ENCODE data around the gene WDR37.

The WDR37 gene

GRCh38 chr10:1074052-1074747 is 18.0 kb downstream of the WDR37 start:
- no peak for DNase-seq (ENCODE audit: low read depth in 2 of 2)

- DNase-seq (ENCODE audit: low read depth in 2 of 2), result no peak
These were observed 18.6 kb downstream of the WDR37 start for GRCh38 chr10:1074748-1075308.

GRCh38 chr10:1078668-1079067 is 22.5 kb downstream of the WDR37 start:
- DNase-seq (ENCODE audit: low read depth in 2 of 2), result no peak

DNA sequence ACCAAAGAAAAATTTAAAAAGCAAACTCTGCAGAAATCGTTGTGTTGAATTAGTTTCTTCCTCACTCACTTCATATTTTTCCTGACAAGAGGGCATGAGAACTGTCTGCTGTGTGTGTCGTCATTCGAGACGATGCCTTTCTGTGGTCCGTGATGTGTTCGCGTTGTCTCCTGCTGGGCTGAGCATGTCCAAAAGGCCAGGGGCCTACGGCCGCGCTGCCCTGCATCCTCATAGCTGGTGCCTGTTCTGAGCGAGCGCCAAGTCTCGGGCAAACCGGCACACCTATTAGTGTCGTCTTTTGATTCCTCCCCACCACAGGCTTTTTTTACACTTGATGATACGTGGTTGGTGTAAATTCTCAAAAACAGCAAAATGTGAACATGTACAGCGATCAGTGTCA is 27.4 kb downstream of the WDR37 start:
- DNase-seq (ENCODE audit: low read depth in 2 of 2), result no peak

DNA sequence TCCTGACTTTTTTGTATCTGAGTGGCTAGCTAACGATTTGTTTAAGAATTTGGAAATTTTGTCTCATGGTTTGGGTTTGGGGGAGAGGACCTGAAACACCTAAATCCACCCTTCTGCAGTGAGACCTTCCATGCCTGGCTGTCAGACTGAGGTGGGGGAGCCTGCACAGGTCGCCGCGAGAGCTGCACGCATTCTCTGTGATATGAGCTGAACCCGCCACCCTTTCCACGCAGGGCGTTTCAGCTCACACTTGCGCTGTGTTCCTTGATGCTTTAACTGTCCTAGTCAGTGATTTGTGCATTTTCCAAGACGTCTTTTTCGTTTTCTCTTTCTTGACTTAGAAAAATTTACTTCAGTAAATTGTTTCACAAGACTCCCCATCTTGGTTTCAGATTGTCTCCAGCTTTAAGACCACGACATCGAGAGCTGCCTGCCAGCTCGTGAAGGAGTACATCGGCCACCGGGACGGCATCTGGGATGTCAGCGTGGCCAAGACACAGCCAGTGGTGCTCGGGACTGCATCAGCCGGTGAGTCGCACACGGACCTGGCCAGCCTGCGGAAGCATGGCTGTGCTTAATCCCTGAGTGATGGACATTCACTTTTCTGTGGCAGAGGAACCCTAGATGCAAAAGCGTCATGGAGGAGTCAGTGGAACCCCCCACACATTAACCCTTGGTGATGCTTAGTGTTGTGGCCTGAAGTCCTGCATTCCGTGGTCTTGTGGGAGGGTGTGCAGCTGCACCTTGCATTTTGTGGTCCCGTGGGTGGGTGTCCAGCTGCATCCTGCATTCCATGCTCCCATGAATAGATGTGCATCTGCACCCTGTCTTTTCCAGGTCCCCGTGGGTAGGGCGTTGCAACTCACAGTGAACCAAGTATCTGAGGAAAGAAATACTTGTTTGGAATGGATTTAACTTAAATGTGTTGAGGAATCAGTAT is 28.1 kb downstream of the WDR37 start:
- DNase-seq (ENCODE audit: low read depth in 2 of 2), result no peak

DNA sequence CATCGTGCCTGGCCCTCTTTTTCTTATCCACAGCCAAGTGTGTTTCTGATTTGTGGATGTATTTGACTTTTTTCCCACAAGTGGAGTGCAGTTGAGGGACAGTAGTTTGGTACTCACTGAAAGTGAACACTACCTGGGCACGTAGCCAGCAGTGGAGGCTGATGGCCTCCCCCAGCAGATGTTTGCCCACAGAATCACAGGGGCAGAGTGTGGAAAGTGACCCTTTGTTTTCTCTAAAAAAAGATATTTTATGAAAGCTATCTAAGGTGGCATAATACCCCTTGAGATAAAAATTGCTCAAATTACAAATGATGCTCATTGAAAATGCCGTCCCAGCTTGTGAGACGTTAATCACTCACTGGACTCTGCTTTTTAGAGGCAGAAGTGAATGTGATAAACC is 29.1 kb downstream of the WDR37 start:
- DNase-seq (ENCODE audit: low read depth in 2 of 2), result no peak

DNA sequence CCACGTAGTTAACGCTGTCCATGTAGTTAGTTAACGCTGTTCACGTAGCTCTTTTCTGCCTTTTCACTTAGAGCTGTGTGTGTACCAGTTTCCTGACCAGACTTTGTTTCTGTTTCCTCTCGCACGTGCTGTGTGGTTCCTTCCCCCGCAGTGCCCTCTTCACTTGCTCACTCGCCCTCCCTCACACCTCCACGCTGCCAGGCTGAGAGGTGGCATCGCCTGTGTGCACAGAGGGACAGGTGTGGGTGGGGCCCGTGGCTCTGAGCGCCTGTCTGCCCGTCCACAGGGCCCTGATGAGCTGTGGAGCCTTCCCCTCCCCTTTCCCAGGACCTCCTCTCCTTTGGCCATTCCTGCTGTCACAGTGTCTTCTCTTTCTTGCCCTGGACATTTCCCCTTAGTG is 30.6 kb downstream of the WDR37 start:
- DNase-seq (ENCODE audit: low read depth in 2 of 2), result no peak

- no peak for DNase-seq (ENCODE audit: low read depth in 2 of 2)
These were observed 33.0 kb downstream of the WDR37 start for GRCh38 chr10:1089017-1089689.

- DNase-seq (ENCODE audit: low read depth in 2 of 2), result no peak
These were observed 34.5 kb downstream of the WDR37 start for GRCh38 chr10:1090696-1091095.

DNA sequence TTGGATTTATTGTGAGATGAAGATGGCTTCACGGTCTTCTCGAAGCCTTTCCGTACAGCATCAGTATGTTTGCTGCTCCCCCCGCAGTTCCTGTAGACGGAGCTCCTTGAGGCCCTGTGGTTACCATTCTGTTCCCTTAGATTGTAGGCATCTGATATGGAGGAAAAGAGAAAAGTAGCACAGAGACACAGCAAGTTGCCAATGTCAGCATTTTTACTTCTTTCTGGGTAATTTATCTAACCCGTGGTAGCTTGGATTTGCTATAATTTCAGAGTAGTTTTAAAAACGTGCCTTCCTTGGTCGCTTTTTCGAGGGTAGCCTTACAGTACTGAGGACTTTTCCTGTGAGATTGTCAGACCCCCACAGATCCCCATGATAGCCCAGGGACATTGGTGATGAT is 37.5 kb downstream of the WDR37 start:
- no peak for DNase-seq (ENCODE audit: low read depth in 2 of 2)

GRCh38 chr10:1094112-1095057 is 38.2 kb downstream of the WDR37 start:
- peak; percentile 34 to 57 for DNase-seq (ENCODE audit: low read depth in 2 of 2)

- no peak for DNase-seq (ENCODE audit: low read depth in 2 of 2)
These were observed 39.3 kb downstream of the WDR37 start for GRCh38 chr10:1095498-1095897.

- DNase-seq (ENCODE audit: low read depth in 2 of 2), result no peak
These were observed 40.2 kb downstream of the WDR37 start for GRCh38 chr10:1096287-1096889.

GRCh38 chr10:1097436-1097835 is 41.3 kb downstream of the WDR37 start:
- DNase-seq (ENCODE audit: low read depth in 2 of 2), result no peak

DNA sequence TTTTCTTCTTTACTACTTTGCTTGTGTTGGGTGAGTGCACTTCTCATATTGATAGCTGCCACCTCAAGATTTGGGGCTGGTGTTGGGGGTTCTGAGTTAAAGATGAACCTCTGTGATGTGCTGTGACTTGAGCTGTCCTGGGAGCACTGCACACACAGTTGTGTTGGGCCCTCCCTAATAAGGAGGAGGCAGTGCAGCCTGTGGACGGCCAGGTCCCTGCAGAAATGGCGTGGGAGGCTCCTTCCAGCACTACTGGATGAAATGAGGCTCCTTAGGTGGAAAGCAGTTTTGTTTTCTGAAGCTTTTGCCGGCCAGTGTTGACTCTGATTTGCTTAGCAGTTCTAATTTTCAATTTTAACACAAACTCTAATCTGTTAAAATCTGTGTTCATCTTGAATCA is 44.0 kb downstream of the WDR37 start:
- no peak for DNase-seq (ENCODE audit: low read depth in 2 of 2)

- DNase-seq (ENCODE audit: low read depth in 2 of 2), result no peak
These were observed 44.6 kb downstream of the WDR37 start for GRCh38 chr10:1100691-1101368.

DNA sequence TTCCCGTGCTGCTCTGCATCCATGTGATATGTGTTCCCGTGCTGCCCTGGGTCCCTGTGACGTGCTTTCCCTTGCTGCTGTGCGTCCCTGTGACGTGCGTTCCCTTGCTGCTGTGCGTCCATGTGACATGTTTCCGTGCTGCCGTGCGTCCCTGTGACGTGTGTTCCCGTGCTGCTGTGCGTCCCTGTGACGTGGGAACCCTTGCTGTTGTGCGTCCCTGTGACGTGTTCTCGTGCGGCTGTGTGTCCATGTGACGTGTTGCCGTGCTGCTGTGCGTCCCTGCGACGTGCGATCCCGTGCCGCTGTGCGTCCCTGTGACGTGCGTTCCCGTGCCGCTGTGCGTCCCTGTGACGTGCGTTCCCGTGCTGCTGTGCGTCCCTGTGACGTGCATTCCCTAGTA is 45.8 kb downstream of the WDR37 start:
- DNase-seq (ENCODE audit: low read depth in 2 of 2), result no peak

DNA sequence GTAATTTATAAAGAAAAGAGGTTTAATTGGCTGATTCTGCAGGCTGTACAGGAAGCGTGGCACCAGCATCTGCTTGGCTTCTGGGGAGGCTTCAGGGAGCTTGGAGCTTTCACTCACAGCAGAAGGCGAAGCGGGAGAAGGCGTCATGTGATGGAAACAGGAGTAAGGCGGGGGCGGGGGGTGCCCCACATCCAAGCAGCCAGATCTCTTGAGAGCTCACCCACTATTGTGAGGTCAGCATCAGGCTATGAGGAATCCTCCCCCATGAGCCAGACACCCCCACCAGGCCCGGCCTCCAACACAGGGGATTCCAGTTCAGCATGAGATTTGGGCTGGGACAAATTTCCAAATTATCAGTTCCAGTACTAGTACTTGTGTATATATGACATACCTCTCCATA is 46.2 kb downstream of the WDR37 start:
- DNase-seq (ENCODE audit: low read depth in 2 of 2), result peak; percentile 26 to 38

DNA sequence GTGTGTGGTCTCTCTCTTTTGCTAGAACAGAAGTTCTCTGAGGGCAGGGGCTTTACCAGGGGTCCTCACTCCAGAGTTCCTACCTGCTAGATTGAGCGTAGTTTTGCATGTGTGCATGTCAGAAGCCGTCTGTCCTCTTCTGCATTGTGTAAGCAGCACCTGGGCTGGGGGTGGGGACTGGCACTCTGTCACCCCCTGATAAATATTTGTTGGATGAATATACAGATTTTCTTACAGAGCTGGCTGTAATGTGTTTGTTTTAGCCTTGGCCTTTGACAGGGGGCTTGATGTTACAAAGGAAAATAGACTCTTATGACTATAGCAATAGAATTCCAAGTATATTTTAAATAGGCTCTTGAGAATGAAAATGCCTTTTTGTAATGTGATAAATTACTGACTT is 46.6 kb downstream of the WDR37 start:
- no peak for DNase-seq (ENCODE audit: low read depth in 2 of 2)

DNA sequence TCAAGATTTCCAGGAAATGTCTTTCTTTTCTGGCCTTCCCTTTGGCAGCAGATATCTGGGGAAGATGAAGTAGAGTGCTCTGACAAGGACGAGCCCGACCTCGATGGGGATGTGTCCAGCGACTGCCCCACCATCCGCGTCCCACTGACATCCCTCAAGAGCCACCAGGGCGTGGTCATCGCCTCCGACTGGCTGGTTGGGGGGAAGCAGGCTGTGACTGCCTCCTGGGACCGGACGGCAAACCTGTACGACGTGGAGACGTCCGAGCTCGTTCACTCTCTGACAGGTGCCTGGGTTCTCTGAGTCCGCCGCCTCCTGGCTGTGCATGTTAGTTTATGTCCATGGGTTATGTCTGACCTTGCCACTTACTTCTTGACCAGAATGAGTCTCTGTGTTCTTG is 47.4 kb downstream of the WDR37 start:
- DNase-seq (ENCODE audit: low read depth in 2 of 2), result no peak

Measured in activated CD4-positive, alpha-beta T cell treated with anti-CD3 and anti-CD28 coated beads for 24 hours (primary cell).